ENCODE data around the gene ADAMTS15. TPM values are rescaled to one million over a fixed set of nuclear protein-coding genes. Genes with fewer than 3 reads are reported as not detected.

ADAMTS15 gene
- total RNA-seq, 1 donor from 2014 or later = 81.6 TPM

DNA sequence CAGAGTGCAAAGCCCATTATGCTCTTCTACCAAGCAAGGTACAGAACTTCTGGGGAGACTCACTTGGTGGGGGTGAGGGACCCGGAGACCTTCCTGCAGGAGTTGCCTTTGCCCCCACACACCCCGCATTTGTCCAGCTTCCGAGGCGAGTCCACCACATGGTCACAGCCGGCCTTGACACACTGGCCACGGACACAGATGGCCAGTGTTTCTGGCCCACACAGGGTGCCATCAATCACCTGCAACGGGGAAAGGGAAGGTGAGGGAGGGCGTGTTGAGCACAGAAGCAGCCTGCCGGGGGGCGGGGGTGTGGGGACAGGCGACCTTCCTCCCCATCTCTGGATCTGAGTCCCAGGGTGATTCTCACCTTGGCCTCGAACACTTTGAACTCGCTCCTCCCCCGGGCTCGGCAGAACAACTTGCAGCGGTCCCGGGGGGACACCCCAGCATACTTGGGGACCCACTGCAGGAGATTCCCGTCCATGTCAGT is 40.0 kb upstream of the ADAMTS15 start:
- H3K4me3 Mint-ChIP-seq (ENCODE audit: unreplicated experiment) = no peak overlapping the region
- no peaks in the 10 kb centered on the region for H3K9me3 Mint-ChIP-seq (ENCODE audit: unreplicated experiment)
- no peak overlapping the region for H3K27ac Mint-ChIP-seq (ENCODE audit: unreplicated experiment)
- H3K36me3 Mint-ChIP-seq (ENCODE audit: unreplicated experiment) = no peaks in the 10 kb centered on the region
- peaks cover 13% of the 10 kb centered on the region for H3K4me1 Mint-ChIP-seq (ENCODE audit: unreplicated experiment)
- TF ChIP-seq, protein P1, sequence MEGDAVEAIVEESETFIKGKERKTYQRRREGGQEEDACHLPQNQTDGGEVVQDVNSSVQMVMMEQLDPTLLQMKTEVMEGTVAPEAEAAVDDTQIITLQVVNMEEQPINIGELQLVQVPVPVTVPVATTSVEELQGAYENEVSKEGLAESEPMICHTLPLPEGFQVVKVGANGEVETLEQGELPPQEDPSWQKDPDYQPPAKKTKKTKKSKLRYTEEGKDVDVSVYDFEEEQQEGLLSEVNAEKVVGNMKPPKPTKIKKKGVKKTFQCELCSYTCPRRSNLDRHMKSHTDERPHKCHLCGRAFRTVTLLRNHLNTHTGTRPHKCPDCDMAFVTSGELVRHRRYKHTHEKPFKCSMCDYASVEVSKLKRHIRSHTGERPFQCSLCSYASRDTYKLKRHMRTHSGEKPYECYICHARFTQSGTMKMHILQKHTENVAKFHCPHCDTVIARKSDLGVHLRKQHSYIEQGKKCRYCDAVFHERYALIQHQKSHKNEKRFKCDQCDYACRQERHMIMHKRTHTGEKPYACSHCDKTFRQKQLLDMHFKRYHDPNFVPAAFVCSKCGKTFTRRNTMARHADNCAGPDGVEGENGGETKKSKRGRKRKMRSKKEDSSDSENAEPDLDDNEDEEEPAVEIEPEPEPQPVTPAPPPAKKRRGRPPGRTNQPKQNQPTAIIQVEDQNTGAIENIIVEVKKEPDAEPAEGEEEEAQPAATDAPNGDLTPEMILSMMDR (IDR thresholded peaks at IDR 0.05) = no peak
- no peak for DNase-seq (ENCODE audit: extremely low spot score, unreplicated experiment)
- peaks cover 24% of the 10 kb centered on the region for H3K27me3 Mint-ChIP-seq (ENCODE audit: unreplicated experiment)

DNA sequence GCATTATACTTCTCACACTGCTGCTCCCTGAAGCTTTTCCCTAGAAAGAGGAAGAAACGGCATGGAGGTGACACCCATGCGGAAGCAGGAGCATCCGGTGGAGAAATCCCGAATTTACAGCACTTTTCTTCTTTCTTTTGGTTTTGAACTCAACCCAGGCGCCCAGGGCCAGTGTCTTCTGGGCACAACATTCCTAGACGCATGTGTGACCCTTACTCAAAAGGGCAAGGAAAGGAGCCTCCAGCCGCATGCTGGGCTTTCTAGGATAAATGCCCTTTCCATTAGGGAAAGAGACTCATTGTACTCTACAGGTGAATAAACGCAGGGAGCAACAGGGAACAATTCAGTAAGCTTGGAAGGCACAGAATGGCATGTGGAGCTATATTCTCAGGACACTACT is 39.5 kb upstream of the ADAMTS15 start:
- Mint-ChIP-seq H3K4me1 (ENCODE audit: unreplicated experiment) (peaks cover 13% of the 10 kb centered on the region), H3K36me3 (ENCODE audit: unreplicated experiment) (no peaks in the 10 kb centered on the region), H3K27me3 (ENCODE audit: unreplicated experiment) (peaks cover 24% of the 10 kb centered on the region), H3K4me3 (ENCODE audit: unreplicated experiment) (no peak overlapping the region), H3K27ac (ENCODE audit: unreplicated experiment) (no peak overlapping the region), H3K9me3 (ENCODE audit: unreplicated experiment) (no peaks in the 10 kb centered on the region)
- no peak for DNase-seq (ENCODE audit: extremely low spot score, unreplicated experiment)
- TF ChIP-seq, protein P1 (IDR thresholded peaks at IDR 0.05) = no peak

DNA sequence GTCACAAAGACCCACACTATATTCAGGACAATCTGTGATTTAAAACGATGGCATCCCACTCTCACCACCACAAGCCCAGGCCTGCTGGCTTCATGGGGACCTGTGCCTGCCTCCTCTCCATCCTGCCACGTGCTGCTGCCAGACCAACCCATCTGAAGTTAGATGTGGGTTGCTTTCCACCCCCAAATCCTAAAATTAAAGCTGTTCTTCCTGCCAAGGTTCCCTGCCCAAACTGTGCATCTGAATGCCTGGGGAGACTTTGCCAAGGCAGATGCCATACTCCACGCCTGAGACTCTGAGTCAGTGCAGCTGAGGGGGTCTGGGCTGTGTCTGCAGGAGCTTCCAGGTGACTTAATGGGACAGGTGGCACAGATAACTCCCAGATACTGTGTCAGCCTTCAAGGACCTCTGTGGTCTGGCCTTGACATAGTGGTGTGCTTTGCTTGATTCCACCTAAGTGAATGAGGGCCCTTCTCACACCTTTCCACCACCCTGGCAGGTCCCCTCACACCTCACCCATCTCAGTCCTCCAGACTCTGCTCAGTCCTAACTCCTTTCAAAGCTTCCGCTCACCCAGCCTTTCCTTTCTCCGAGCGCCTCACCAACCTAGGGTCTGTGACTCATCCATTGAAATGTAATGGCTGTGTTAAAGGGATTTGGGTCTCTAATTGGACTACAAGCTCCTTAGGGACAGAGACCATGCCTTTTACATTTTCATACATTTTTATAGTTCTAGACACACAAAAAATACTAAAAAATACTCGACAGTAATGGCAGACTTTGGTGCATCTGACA is 38.7 kb upstream of the ADAMTS15 start:
- no peaks in the 10 kb centered on the region for H3K36me3 Mint-ChIP-seq (ENCODE audit: unreplicated experiment)
- H3K27me3 Mint-ChIP-seq (ENCODE audit: unreplicated experiment) = peaks cover 24% of the 10 kb centered on the region
- no peaks in the 10 kb centered on the region for H3K9me3 Mint-ChIP-seq (ENCODE audit: unreplicated experiment)
- H3K4me3 Mint-ChIP-seq (ENCODE audit: unreplicated experiment) = no peak overlapping the region
- no peak for DNase-seq (ENCODE audit: extremely low spot score, unreplicated experiment)
- TF ChIP-seq, protein P1 (IDR thresholded peaks at IDR 0.05) = no peak
- no peak overlapping the region for H3K27ac Mint-ChIP-seq (ENCODE audit: unreplicated experiment)
- peaks cover 14% of the 10 kb centered on the region for H3K4me1 Mint-ChIP-seq (ENCODE audit: unreplicated experiment)

DNA sequence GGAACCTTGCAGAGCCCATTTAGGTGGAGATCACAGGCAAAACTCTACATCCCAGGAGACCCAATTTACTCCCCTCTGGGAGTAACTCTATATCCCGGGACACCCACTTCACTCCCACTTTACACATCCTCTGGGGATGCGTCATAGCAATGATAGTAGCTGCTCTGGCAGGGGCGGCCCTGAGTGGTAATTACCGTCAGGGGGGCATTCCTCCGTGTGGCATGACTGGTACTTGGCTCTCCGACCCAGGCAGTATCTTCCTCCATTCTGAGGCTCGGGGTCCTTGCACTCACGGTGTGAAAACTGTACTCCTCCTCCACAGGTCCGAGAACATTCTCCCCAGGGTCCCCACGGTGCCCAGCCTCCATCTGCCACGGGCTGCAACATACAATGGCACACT is 37.2 kb upstream of the ADAMTS15 start:
- Mint-ChIP-seq H3K36me3 (ENCODE audit: unreplicated experiment) (no peaks in the 10 kb centered on the region), H3K9me3 (ENCODE audit: unreplicated experiment) (no peaks in the 10 kb centered on the region), H3K27me3 (ENCODE audit: unreplicated experiment) (peaks cover 21% of the 10 kb centered on the region), H3K4me3 (ENCODE audit: unreplicated experiment) (no peak overlapping the region), H3K27ac (ENCODE audit: unreplicated experiment) (no peak overlapping the region), H3K4me1 (ENCODE audit: unreplicated experiment) (peaks cover 14% of the 10 kb centered on the region)
- DNase-seq (ENCODE audit: extremely low spot score, unreplicated experiment) = no peak
- TF ChIP-seq, protein P1 (IDR thresholded peaks at IDR 0.05) = no peak

DNA sequence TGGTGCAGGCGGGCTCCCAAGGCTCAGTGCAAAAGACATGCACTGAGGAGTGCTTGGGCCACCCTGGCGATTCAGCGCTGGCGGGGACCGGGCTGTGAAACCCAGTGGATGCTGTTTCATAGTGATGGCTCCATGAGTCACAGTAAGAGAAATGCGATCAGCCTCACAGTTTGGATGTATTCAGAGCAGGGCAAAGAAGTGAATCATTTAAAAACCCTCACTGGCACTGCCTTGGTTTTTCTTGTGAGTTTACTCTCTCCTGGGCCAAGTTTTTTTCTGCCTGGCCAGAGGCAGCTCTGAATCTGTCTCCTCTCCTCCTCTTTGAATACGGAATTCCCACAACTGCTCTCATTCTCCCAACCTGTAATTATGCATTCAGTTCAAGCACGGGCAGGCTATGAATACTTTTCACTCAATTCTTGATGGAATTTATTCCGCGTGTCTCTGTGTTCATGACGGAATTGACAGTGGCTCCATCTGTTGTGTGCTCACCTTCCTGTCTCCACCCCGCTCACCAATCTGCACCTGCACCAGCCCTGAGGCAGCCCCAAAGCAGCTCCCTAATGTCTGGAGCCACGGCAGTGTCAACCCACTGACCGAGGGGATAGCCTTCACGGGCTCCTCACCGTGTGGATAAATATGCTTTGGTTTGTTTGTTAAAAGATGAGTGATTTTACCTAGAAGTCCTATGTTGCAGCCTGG is 34.9 kb upstream of the ADAMTS15 start:
- Mint-ChIP-seq H3K36me3 (ENCODE audit: unreplicated experiment) (no peaks in the 10 kb centered on the region), H3K4me1 (ENCODE audit: unreplicated experiment) (peaks cover 13% of the 10 kb centered on the region), H3K27me3 (ENCODE audit: unreplicated experiment) (peaks cover 22% of the 10 kb centered on the region), H3K4me3 (ENCODE audit: unreplicated experiment) (no peak overlapping the region), H3K9me3 (ENCODE audit: unreplicated experiment) (no peaks in the 10 kb centered on the region), H3K27ac (ENCODE audit: unreplicated experiment) (no peak overlapping the region)
- no peak for DNase-seq (ENCODE audit: extremely low spot score, unreplicated experiment)
- TF ChIP-seq, protein P1 (IDR thresholded peaks at IDR 0.05) = no peak

Measured in osteocyte (in vitro differentiated cells).